Measurements from ENCODE around the gene S100A8. TPM values are rescaled to one million over a fixed set of nuclear protein-coding genes. Genes with fewer than 3 reads are reported as not detected.

The S100A8 gene
- total RNA-seq, 1 donor from 2014 or later, result not detected

GRCh38 chr1:153354515-153355193 lies 36.2 kb downstream of the S100A8 start:
- no peaks in the 10 kb centered on the region for H3F3A ChIP-seq (ENCODE audit: low read depth)
- no peaks in the 10 kb centered on the region for H3K9me3 Mint-ChIP-seq
- no peak overlapping the region for H3K27ac Mint-ChIP-seq
- no peaks in the 10 kb centered on the region for H3K4me1 Mint-ChIP-seq
- no peak overlapping the region for H3K9ac ChIP-seq
- H3K27me3 ChIP-seq, result peaks cover 19% of the 10 kb centered on the region
- no peak overlapping the region for H3K4me2 ChIP-seq
- no peaks in the 10 kb centered on the region for H3K9me3 ChIP-seq (ENCODE audit: low read depth)
- TF ChIP-seq CTCF (IDR thresholded peaks at IDR 0.05), result no peak
- TF ChIP-seq EZH2phosphoT487 (IDR thresholded peaks at IDR 0.05), result no peak
- no peak for TF ChIP-seq EZH2 (IDR thresholded peaks at IDR 0.05)
- H3K4me1 ChIP-seq, result no peaks in the 10 kb centered on the region
- H3K36me3 Mint-ChIP-seq, result no peaks in the 10 kb centered on the region
- H3K79me2 ChIP-seq (ENCODE audit: low read depth), result no peaks in the 10 kb centered on the region
- no peak overlapping the region for H3K4me3 Mint-ChIP-seq
- H2AFZ ChIP-seq (replicated peaks), result no peak overlapping the region
- no peaks in the 10 kb centered on the region for H4K20me1 ChIP-seq (ENCODE audit: low read depth)
- H3K36me3 ChIP-seq, result no peaks in the 10 kb centered on the region
- H3K27me3 Mint-ChIP-seq (ENCODE audit: insufficient read depth, low read depth), result peaks cover 11% of the 10 kb centered on the region
- H3K4me3 ChIP-seq, result no peak overlapping the region
- no peak for DNase-seq (ENCODE audit: low spot score)
- no peak overlapping the region for H3K27ac ChIP-seq

- H4K20me1 ChIP-seq (ENCODE audit: low read depth), result no peaks in the 10 kb centered on the region
- peaks cover 12% of the 10 kb centered on the region for H3K27me3 Mint-ChIP-seq (ENCODE audit: insufficient read depth, low read depth)
- H3K79me2 ChIP-seq (ENCODE audit: low read depth), result no peaks in the 10 kb centered on the region
- H3K27me3 ChIP-seq, result peaks cover 19% of the 10 kb centered on the region
- H3K36me3 Mint-ChIP-seq, result no peaks in the 10 kb centered on the region
- H3K4me3 Mint-ChIP-seq, result peak overlapping the region; percentile 22
- H3K4me2 ChIP-seq, result no peak overlapping the region
- TF ChIP-seq EZH2 (IDR thresholded peaks at IDR 0.05), result no peak
- no peak for TF ChIP-seq EZH2phosphoT487 (IDR thresholded peaks at IDR 0.05)
- peak; percentile 51 for TF ChIP-seq CTCF (IDR thresholded peaks at IDR 0.05)
- no peak overlapping the region for H3K27ac Mint-ChIP-seq
- no peak overlapping the region for H3K4me3 ChIP-seq
- peak; percentile 46 for DNase-seq (ENCODE audit: low spot score)
- no peak overlapping the region for H3K27ac ChIP-seq
- H3K4me1 ChIP-seq, result no peaks in the 10 kb centered on the region
- H3F3A ChIP-seq (ENCODE audit: low read depth), result no peaks in the 10 kb centered on the region
- H3K9me3 ChIP-seq (ENCODE audit: low read depth), result no peaks in the 10 kb centered on the region
- no peaks in the 10 kb centered on the region for H3K4me1 Mint-ChIP-seq
- no peaks in the 10 kb centered on the region for H3K9me3 Mint-ChIP-seq
- H2AFZ ChIP-seq (replicated peaks), result no peak overlapping the region
- H3K9ac ChIP-seq, result no peak overlapping the region
- no peaks in the 10 kb centered on the region for H3K36me3 ChIP-seq
Measured at GRCh38 chr1:153353226-153353947, 37.5 kb downstream of the S100A8 start.

GRCh38 chr1:153352523-153352922 lies 38.4 kb downstream of the S100A8 start:
- H3K27ac Mint-ChIP-seq, result no peak overlapping the region
- H3K27ac ChIP-seq, result no peak overlapping the region
- H3K9ac ChIP-seq, result no peak overlapping the region
- no peaks in the 10 kb centered on the region for H3K36me3 ChIP-seq
- no peaks in the 10 kb centered on the region for H4K20me1 ChIP-seq (ENCODE audit: low read depth)
- no peak overlapping the region for H3K4me2 ChIP-seq
- H3K9me3 Mint-ChIP-seq, result no peaks in the 10 kb centered on the region
- H3K4me1 ChIP-seq, result no peaks in the 10 kb centered on the region
- H3K4me3 ChIP-seq, result no peak overlapping the region
- no peaks in the 10 kb centered on the region for H3F3A ChIP-seq (ENCODE audit: low read depth)
- H2AFZ ChIP-seq (replicated peaks), result no peak overlapping the region
- H3K36me3 Mint-ChIP-seq, result no peaks in the 10 kb centered on the region
- no peak for TF ChIP-seq EZH2 (IDR thresholded peaks at IDR 0.05)
- peak; percentile 94 for TF ChIP-seq CTCF (IDR thresholded peaks at IDR 0.05)
- no peaks in the 10 kb centered on the region for H3K4me1 Mint-ChIP-seq
- DNase-seq (ENCODE audit: low spot score), result peak; percentile 77
- no peaks in the 10 kb centered on the region for H3K9me3 ChIP-seq (ENCODE audit: low read depth)
- H3K79me2 ChIP-seq (ENCODE audit: low read depth), result no peaks in the 10 kb centered on the region
- H3K27me3 ChIP-seq, result peaks cover 19% of the 10 kb centered on the region
- peaks cover 12% of the 10 kb centered on the region for H3K27me3 Mint-ChIP-seq (ENCODE audit: insufficient read depth, low read depth)
- H3K4me3 Mint-ChIP-seq, result no peak overlapping the region
